ENCODE results near the gene ANKIB1.

- TF ChIP-seq CTCF (IDR thresholded peaks at IDR 0.05; ENCODE audit: borderline replicate concordance, extremely low read depth, low read length, poor library complexity, severe bottlenecking) (no peak), EZH2 (IDR thresholded peaks at IDR 0.05; ENCODE audit: borderline replicate concordance, low read depth, low read length, severe bottlenecking) (no peak)
Observed at GRCh38 chr7:92313055-92313454, 67.3 kb downstream of the ANKIB1 start.
